HG03571 (cell line): ENCODE results near the gene GIPC2.
A peak's percentile ranks its signal among the peaks of the same experiment; 100 is the strongest.

Experiments
- ATAC-seq: cut with Tn5 transposase; IDR thresholded peaks from one replicate; pipeline ENCODE4 v1.9.1; 2021; ENCODE audit not compliant: unreplicated experiment

GIPC2 gene

GRCh38 chr1:78142736-78143135, 97.0 kb downstream of the GIPC2 start:
- no peak for ATAC-seq

GRCh38 chr1:78143152-78143551, 97.4 kb downstream of the GIPC2 start:
- peak; percentile 87 for ATAC-seq

GRCh38 chr1:78143673-78144072, 97.9 kb downstream of the GIPC2 start:
- ATAC-seq, result no peak

- ATAC-seq, result peak; percentile 67
These were observed 99.4 kb downstream of the GIPC2 start for GRCh38 chr1:78145105-78145580.

GRCh38 chr1:78146205-78146771, 100.5 kb downstream of the GIPC2 start:
- no peak for ATAC-seq

GRCh38 chr1:78147031-78147430, 101.3 kb downstream of the GIPC2 start:
- no peak for ATAC-seq

- ATAC-seq, result no peak
These were observed 107.4 kb downstream of the GIPC2 start for GRCh38 chr1:78153092-78153736.

- ATAC-seq, result no peak
These were observed 109.4 kb downstream of the GIPC2 start for GRCh38 chr1:78155121-78155520.

- no peak for ATAC-seq
These were observed 111.2 kb downstream of the GIPC2 start for GRCh38 chr1:78156805-78157521.

- no peak for ATAC-seq
These were observed 120.0 kb downstream of the GIPC2 start for GRCh38 chr1:78165816-78166215.

GRCh38 chr1:78168306-78168705, 122.5 kb downstream of the GIPC2 start:
- no peak for ATAC-seq

- ATAC-seq, result no peak
These were observed 125.1 kb downstream of the GIPC2 start for GRCh38 chr1:78170859-78171258.

- ATAC-seq, result no peak
These were observed 126.2 kb downstream of the GIPC2 start for GRCh38 chr1:78171736-78172590.

- no peak for ATAC-seq
These were observed 130.7 kb downstream of the GIPC2 start for GRCh38 chr1:78176448-78176847.

GRCh38 chr1:78177708-78178270, 132.0 kb downstream of the GIPC2 start:
- ATAC-seq, result no peak

GRCh38 chr1:78178816-78179215, 133.1 kb downstream of the GIPC2 start:
- ATAC-seq, result no peak

- no peak for ATAC-seq
These were observed 138.8 kb downstream of the GIPC2 start for GRCh38 chr1:78184460-78185072.
